Forelimb muscle (tissue), 1 donor: ENCODE data around the gene CHCHD10. TPM values are rescaled to one million over a fixed set of nuclear protein-coding genes. Genes with fewer than 3 reads are reported as not detected.

Experiments
- DNase-seq: peaks from one replicate; pipeline ENCODE4 v3.0.0-alpha.2; 2013; ENCODE audit warnings: low read depth
- polyA plus RNA-seq: library from polyadenylated mRNA; unstranded; fragments of 120-200 nt; gene quantifications from one replicate; pipeline ENCODE4 v1.2.1, GENCODE V29; 2013; ENCODE audit not compliant: insufficient read length

The CHCHD10 gene
- polyA plus RNA-seq, 1 donor = 57.6 TPM

DNA sequence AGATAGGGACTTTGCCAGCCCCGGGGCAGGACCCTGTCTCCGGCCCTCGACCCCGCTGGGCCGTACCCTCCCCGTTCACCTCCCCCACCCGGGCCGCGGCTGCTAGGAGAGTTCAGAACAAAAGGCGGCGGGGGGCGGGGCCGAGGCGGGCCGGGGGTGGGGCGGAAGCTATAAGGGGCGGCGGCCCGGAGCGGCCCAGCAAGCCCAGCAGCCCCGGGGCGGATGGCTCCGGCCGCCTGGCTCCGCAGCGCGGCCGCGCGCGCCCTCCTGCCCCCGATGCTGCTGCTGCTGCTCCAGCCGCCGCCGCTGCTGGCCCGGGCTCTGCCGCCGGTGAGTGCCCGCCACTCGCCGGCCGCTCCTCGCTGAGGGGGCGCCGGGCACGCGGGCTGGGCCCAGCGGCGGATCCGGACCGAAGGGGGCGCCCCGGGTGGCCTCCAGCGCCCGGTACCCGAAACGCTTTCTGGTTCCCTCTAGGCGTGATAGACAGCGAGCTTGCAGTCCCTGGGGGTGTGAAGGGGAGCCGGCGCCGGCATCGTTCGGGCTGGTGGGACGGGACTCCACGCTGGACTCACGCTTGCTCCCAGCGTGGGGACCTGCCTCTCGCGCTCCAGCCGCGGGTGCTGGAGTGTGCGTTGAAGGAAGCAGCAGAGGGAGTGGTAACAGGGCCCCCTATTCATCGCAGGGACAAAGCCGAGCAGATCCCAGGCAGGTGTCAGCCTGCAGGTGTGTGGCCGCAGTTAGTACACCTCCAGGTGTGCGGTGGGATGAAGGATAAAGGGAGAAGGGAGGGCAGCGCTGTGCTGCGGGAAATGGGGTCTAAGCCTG lies 5.1 kb upstream of the CHCHD10 start, which contains the start of gene MMP11:
MMP11 (plus strand) TSS at position 201 of the 825 bp plus-strand sequence; CDS start at position 223, 22 bp downstream.
- DNase-seq = no peak

DNA sequence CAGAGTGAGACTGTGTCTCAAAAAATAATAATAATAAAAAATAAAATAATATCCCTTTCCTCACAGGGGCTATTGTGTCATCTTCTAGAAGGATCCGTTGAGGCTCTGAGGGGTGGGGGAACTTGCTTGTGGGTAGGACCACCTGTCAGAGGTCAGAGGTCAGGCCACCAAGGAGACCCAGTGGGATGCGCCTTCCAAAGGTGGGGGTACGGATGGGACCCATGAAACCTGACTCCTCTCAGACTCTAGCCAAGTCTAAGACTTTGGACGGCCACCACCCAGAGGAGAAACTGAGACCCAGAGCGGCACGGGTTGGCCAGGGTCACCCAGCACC lies 4.5 kb upstream of the CHCHD10 start:
- no peak for DNase-seq

DNA sequence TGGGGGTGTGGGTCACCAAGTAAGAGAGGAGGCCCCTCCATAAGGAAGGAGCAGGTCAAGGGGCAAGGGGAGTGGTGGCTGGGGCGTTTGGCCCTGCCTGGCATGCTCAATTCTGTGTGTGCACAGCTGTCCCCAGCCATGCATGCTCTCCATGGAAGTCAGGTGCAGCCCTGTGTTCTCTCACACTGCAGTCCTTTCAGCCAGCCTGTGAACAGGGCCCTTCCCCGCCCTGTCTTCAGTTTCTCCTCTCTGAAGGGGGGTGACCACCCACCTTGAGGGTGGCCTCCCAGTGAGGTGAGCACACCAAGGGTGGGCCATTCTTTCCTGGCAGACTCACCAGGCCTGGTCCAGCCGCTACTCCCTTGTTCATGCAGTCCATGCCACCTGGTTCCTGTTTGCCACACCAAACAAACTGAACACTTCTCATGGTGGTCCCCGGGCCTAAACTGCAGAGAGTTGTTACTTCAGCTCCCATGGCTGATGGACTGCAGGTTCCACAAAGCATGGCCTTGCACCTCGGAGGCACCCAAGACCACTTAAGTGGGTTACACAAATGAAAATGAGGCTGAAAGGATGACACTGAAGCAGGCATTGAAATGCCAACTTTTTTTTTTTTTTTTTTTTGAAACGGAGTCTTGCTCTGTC lies 1.7 kb upstream of the CHCHD10 start:
- DNase-seq = no peak

DNA sequence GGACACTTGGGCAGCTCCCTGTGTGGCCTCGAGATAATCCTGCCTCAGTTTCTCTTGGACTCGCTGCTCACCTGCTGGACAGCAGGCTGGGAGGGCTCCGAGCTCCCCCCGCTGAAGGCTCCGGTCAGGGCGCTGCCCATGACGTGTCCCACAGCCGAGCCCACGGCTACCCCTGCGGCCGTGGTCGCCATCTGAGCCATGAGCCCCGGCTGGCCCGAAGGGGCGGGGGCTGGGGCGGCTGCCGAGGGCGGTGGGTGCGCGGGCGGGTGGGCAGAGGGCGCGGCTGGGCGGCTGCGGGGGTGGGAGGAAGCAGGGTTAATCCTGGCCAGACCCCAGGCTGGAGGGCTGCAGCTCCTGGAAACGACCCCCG lies 484 bp downstream of the CHCHD10 start:
- no peak for DNase-seq

DNA sequence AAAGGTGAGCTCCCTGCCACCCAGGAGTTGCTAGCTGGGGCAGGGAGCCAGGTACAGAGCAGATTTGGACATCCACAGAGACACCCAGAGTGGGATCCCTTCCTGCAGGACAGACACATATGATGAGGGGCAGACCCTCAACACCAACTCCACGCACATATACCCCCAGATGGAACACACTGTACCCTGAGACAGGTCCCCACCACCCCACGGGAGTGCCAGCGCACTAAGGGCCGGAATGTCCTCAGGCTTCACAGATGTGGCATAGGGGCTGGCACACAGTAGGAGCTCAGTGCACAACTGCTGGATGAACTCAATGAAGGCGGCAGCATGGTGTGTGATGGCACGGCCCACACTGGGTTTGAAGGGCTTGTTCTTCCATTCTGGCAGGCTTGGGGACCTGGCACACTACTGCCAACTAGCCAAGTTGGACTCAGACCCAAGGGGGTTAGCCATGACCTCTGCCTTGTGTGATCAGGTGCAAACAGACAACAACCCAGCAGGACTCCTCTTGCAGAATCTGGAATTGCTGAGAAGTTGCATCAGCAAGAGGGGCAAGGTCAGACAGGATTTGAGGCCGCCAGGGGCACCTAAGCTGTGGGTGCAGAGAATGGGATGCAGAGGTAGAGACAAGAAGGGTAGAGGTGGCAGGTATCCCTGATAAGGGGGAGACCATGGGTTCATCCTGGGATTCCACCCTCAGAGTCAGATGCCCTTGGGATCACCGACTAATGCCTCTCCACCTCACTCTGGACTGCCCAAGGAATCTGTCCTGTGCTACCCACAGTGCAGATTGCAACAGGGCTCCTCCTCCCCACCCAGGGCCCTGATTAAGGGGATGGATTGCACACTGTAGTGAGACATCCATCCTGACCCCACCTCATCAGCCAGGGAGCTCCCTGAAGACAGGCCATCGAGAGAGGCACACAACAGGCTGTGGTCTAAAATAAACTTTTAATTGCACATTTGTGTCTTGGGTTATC lies 2.6 kb downstream of the CHCHD10 start:
- no peak for DNase-seq

DNA sequence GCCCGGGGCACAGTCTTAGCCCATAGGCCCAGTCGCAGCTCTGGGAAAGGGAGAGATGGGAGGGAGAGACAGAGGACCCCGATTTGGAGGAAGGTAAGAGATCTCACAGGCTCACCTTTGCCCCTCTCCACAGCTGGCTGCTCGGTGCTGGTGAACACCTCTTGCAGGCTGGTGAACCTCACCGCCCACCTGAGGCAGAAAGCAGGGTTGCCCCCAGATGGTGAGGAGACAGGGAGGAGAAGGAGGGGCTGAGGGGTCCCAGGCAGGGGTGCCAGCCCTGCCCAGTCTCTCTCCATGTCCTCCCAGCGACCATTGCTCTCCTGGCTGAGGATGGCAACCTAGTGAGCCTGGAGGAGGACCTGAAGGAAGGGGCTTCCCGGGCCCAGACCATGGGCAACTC lies 3.8 kb downstream of the CHCHD10 start:
- no peak for DNase-seq

DNA sequence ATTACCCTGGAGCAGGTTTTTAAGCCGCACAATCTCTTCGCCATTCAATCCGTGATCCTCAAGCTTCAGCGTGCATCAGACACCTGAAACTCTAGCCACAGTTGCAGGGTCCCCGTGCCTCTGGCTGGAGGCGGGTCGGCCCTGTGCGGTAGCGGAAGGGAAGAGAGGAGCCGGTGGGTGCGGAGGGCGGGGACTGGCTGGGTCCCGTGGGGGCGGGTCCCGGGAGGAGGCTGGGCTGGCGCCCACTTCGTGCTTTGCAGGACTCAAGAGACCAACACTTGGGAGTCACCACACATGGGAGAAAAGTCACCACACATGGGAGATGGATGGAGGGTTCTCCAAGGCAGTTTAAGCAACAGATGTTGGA lies 4.2 kb downstream of the CHCHD10 start:
- no peak for DNase-seq

DNA sequence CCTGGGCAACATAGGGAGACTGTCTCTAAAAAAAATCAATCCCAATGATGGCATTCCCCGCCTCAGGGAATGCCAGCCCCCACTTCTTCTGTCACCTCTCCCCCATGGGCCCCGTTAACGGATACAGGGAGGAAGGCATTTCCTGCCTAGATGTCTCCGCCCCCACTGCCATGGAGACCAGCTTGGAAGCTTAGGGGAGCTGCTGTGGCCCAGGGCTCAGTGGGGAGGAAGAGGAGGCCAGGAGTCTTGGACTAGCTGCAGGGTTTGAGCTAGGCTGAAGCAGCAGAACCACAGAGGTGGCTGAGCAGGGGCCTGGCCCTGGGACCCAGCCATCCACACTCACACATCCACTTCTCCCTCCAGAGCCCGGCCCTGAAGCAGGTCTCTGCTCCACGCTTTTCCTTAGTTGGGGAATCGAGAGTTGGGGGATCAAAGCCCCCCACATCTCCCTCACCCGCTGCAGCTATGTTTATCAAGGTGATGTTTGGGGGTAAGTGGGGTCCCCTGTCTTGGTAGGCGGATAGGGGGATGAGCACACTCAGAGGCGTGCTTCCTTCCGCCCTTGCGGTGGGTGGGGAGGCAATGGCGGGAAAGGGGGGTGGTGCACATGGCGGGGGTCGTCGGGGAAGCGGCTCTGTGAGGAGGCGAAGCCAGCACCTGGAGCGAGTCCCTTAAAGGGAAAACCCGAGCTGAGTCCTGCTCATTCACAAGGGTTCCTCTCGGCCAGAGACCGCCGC lies 4.8 kb downstream of the CHCHD10 start, which contains the start of gene C22orf15:
C22orf15 (plus strand) TSS at position 149 of the 737 bp plus-strand sequence; CDS start at position 466, 317 bp downstream.
- no peak for DNase-seq

DNA sequence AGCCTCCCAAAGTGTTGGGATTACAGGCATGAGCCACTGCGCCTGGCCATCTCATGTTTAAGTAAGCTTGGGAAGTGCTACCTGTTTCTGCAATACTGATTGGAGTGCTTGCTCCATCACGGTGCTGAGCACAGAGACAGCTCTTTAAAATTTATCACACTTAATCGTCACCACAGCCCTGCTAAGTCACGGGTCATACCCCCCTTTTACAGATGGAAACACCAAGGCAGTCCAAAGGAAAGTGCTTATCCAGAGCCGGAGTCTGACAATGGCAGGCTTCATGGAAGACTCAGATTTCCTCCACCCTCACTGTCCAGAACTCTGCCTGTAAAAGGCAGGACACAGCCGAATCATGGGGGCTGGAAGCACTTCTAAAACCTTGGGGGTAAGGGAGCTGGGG lies 7.7 kb downstream of the CHCHD10 start:
- DNase-seq = no peak

DNA sequence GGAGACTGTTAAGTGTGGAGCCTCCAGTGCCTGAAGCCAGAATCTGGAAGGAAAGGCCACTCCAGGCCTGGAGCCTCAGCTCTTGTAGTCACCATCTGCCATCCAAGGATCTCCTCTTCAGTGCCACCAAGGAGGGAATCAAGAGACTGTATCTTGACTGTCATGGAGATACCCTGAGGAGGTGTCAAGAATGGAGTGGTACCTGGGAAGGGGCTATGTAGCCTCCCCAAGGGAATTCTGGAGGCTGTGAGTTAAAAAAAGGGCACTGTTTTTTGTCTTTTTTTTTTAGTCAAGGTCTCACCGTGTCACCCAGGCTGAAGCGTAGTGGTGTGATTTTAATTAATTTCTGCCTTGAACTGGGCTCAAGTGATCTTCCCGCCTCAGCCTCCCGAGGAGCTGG lies 8.2 kb downstream of the CHCHD10 start:
- DNase-seq = no peak

DNA sequence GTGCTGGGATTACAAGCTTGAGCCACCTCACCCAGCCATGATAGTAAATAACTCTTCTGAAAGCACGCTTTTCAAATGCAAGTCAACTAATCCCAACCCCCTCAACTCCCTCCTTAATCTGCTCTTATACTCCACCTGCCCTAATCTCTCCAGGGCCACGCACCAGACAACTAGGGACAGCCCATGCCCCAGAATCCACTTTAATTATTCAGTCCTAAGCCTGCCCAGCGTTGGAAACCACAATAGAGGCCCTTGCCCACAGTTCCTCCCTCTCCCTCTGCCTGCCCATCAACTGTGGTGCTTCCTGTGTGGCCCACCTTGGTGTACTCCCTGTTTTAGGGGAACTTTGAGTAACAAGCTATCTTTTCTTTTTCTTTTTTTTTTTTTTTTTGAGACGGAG lies 10.9 kb downstream of the CHCHD10 start:
- no peak for DNase-seq

DNA sequence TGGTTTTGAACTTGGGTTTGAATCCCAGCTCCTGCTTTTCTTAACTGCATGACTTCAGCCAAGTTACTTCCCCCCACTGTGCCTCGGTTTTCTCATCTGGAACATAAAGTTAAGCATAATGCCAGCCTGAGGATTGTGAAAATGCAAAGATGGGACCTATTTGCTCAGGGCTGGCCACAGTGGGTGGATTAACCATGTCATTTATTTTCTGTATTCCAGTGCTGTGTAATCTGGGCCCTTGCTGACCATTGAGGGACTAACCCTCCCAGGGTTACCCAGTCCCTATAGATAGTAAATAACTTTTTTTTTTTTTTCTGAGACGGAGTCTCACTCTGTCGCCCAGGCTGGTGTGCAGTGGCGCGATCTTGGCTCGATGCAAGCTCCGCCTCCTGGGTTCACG lies 12.1 kb downstream of the CHCHD10 start:
- DNase-seq = no peak

DNA sequence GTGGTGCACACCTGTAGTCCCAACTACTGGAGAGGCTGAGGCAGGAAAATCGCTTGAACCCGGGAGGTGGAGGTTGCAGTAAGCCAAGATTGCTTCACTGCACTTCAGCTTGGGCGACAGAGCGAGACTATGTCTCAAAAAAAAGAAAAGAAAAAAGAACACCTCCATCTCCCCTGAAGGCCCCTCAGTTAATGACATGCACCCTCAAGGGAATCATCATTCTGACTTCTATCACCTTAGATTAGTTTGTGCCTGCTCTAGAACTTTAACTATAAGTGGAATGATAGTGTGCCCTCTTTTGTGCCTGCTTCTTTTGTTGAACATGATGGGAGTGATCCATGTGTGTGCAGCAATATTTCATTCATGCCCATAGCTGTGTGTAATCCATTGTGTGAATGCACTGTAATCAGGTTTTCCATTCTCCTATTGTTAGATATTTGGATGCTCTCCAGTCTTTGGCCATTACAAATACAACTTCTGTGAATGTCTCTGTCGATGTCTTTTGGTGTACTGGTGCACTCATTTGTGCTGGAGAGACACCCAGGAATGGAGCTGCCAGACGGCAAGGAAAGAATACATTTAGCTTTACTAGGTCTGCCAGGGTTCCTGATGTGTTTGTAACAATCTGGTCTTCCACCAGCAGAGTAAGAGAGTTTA lies 12.7 kb downstream of the CHCHD10 start:
- no peak for DNase-seq

DNA sequence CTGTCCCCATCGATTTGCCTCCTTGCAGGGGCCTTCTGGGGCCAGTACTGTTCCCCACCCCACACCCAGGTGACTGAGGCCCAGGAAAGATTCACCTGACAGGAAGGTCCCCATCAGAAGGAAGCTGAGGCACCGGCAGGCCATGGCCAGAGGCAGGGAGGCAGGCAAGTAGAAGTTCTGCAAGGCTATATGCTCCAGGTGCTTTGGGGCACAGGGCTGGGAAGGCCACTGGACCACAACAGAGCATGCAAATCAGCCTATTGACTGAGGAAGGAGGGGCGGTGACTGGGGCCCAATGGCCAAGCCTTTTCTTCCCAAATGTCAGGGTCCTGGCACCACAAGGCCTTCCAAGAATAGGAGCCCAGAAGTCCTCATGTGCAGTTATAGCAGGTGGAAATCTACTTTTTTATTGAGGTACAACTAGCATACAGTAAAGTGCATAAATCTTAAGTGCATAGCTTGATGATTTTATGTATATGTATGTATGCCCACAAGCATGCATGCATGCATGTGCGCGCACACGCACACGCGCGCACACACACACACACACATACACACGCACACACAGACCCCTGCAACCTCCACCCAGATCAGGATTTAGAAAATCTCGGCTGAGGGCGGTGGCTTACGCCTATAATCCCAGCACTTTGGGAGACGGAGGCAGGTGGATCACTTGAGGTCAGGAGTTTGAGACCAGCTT lies 13.4 kb downstream of the CHCHD10 start, which contains the start of gene VPREB3:
VPREB3 (minus strand) TSS at position 206 of the 700 bp plus-strand sequence; CDS start at position 144, 62 bp downstream.
- no peak for DNase-seq

DNA sequence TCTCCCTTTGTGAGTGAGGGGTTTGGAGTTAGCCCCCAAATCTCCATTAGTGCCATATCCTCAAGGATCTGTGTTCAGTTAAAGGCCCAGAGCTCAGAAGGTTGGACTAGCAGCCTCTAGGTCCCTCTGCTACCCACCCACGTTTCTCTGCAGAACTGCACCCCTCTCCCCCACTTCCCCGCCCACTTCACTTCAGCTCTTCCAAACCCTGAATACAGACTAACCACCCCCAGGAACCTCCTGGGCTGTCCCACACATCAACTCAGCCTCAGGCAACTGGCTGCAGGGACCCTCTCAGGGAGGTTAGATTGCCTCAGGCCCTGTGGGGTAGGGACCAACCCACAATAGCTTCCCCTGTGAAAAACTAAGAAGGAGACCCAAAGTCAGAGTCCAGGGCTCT lies 14.4 kb downstream of the CHCHD10 start:
- DNase-seq = no peak

DNA sequence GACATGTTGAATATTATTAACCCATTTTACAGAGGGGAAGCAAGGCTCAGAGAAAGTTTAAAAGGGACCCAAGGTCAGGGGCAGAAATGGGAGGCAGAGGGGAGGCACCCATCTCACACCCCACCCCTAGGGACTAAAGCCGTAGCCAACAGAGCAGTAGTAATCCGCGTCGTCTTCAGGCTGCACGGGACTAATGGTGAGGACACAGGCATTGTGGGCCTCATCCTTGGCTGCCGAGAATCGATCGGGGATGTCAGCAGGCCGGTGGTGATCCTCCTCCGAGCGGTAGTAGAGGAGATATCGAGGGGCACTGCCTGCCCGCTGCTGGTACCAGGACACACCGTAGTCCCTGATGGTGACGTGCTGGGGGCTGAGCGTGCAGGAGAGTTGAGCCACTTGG lies 15.0 kb downstream of the CHCHD10 start:
- DNase-seq = no peak

DNA sequence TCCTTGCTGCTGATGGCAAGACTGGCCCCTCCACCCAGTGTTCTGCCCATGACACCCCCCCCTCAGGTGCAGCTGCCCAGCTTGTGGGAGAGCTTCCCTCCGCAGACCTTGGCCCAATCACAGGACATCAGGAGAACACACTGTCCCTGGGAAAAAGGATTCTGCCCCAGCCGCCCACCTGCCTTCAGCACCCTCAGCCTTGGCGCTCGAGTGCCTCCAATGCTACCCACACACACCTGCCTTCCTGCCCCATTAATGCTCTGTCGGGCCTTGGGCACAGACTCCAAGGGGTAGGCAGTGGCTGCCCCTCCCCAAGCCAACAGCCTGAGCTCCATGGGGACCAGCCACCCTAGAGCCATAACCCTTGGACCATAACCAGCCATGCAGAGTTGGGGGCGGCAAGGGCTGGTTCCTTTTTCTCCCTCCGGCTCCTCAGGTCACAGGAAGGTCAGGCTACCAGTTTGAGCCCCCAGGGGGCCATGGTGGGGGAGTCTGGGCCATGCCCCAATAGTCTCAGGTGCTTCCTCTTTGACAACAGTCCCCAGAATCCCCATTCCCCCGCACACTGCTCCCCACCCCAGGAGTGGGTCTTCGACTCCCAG lies 15.6 kb downstream of the CHCHD10 start:
- no peak for DNase-seq

DNA sequence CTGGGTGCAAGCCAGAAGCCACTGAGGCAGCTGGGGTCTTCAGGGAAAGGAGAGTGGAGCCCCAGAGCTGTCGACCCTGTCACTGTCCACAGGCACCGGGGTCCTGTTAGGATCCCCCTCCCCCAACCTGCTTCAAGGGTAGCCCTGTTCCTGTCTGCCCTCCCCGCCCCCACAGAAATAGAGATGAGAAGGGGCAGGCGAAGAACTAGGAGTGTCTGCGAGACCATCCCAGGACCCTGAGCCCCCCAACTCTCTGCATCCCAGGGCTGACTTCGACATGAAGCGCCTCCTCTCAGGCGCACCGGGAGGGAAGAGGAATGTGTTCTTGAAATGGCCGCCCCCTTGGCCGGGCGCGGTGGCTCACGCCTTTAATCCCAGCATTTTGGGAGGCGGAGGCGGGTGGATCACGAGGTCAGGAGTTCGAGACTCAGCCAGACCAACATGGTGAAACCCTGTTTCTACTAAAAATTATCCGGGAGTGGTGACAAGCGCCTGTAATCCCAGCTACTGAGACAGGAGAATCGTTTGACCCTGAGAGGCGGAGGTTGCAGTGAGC lies 16.3 kb downstream of the CHCHD10 start:
- no peak for DNase-seq

DNA sequence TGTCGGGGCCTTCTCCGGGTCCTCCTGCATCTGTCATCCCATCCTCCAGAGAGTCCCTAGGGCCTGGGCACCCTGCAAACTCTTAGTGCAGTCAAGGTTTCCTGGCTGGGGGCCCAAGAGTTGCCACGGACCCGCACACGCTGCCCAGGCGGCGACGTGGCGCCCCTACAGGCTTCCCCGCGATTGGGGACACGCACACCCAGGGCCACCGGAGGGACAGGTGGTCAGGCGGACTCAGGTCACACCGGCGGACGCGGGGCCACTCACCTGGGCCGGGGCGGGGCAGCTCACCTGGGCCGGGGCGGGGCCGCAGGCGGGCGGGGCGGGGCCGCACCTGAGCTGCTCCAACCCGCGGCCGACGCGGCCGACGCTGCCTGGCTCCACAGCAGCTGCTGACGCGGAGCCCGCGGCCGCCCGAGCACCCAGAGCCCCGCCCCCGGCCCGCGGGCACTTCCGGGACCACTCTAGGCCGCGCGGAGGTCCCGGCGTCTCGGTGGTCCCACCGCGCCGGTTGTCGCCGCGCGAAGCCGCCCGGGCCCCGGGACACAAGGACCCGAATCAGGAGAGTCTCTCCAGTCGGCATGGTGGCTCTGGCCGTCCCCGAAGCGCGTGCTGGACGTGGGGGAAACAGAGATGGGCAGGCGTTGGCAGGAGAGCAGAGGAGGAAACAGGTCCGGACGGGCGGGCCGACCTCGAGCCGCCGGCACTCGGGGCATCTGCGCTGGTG lies 16.9 kb downstream of the CHCHD10 start, which contains the start of gene ZNF70:
ZNF70 (minus strand) TSS at position 399 of the 727 bp plus-strand sequence. CDS start 5,972 bp downstream, outside the sequence.
- DNase-seq = no peak
